ENCODE results near the gene EPG5. TPM values are rescaled to one million over a fixed set of nuclear protein-coding genes. Genes with fewer than 3 reads are reported as not detected.
A peak's percentile ranks its signal among the peaks of the same experiment; 100 is the strongest.

EPG5 gene
- polyA plus RNA-seq, 1 of the 3 experiments (the other 2 are of a cell fraction): 13.6 TPM

GRCh38 chr18:45802814-45803492 is 164.2 kb downstream of the EPG5 start (continued):
- TF ChIP-seq SMC3 (IDR thresholded peaks at IDR 0.05; ENCODE audit: low read depth, low read length) (no peak), NFIC (IDR thresholded peaks at IDR 0.05; ENCODE audit: borderline replicate concordance) (peak; percentile 92), JUND (IDR thresholded peaks at IDR 0.05) (peak; percentile 91), GABPA (IDR thresholded peaks at IDR 0.05; ENCODE audit: low read depth) (peak; percentile 40; the same call in 1 of the 2 replicates), MEF2A (IDR thresholded peaks at IDR 0.05; ENCODE audit: borderline replicate concordance, low read depth) (peak; percentile 60; the same call in 1 of the 2 replicates), FOXM1 (IDR thresholded peaks at IDR 0.05; ENCODE audit: low read depth) (peak; percentile 72), PBX3 (IDR thresholded peaks at IDR 0.05) (peak; percentile 67; the same call in 1 of the 2 replicates), IRF3 (IDR thresholded peaks at IDR 0.05; ENCODE audit: low read depth, low read length) (no peak), MXI1 (IDR thresholded peaks at IDR 0.05; ENCODE audit: low read depth, low read length) (no peak), TEAD4 (IDR thresholded peaks at IDR 0.05; ENCODE audit: borderline replicate concordance, insufficient read depth) (peak; percentile 27; the same call in 1 of the 2 replicates)

- Histone ChIP-seq H3K9ac (peak overlapping the region; percentile 65), H3K9me2 (no peaks in the 10 kb centered on the region), H3K4me2 (peak overlapping the region; percentile 28; the same call in 1 of the 2 replicates), H3K9me3 (peaks cover 16% of the 10 kb centered on the region; the same call in 1 of the 2 replicates), H3F3A (replicated peaks; ENCODE audit: insufficient read depth) (peaks cover 32% of the 10 kb centered on the region), H4K20me1 (ENCODE audit: insufficient read depth) (no peaks in the 10 kb centered on the region), H3K27ac (ENCODE audit: low read depth in 2 of 2, low read length in 1 of 2) (peak overlapping the region in 1 of 2 experiments; percentile 100; a peak in 2 of 4 replicates), H3K4me3 (ENCODE audit: low read depth in 2 of 2, low read length in 1 of 2) (no peak overlapping the region), H3K27me3 (ENCODE audit: insufficient read depth) (no peaks in the 10 kb centered on the region), H3K79me2 (ENCODE audit: insufficient read depth) (no peaks in the 10 kb centered on the region), H2AFZ (ENCODE audit: low read depth) (peak overlapping the region; percentile 17; the same call in 1 of the 2 replicates), H3K36me3 (replicated peaks in 1 of 2; ENCODE audit: control insufficient read depth in 1 of 2, insufficient read depth in 2 of 2, low read length in 1 of 2) (peaks cover 0 to 17% of the 10 kb centered on the region in 2 experiments), H3K4me1 (ENCODE audit: control insufficient read depth in 1 of 2, insufficient read depth in 2 of 2, low read depth in 1 of 2, low read length in 1 of 2) (peaks cover 0 to 24% of the 10 kb centered on the region in 2 experiments; a peak in 2 of 4 replicates)
- POLR2A ChIA-PET: no interaction called here
- WGBS (ENCODE audit: low lambda C conversion rate): no CpG with 5 or more reads among the region's 1 CpG
- no peak for DNase-seq
- CTCF ChIA-PET: interaction anchor here (0.7 to 1.3 kb wide), 2 partner anchors 79 to 1569 kb away, joined by 3 read pairs; no protein-coding TSS in a partner anchor
- no peak for TF ChIP-seq POLR2AphosphoS5 (IDR thresholded peaks at IDR 0.05; ENCODE audit: low read depth, low read length)
- TF ChIP-seq CTCF (IDR thresholded peaks at IDR 0.05): no peak
- no peak for TF ChIP-seq GABPA (IDR thresholded peaks at IDR 0.05; ENCODE audit: low read depth)
- TF ChIP-seq EZH2phosphoT487 (IDR thresholded peaks at IDR 0.05; ENCODE audit: borderline replicate concordance, low read depth): no peak
- no peak for TF ChIP-seq PBX3 (IDR thresholded peaks at IDR 0.05)
- no peak for TF ChIP-seq MEF2A (IDR thresholded peaks at IDR 0.05; ENCODE audit: borderline replicate concordance, low read depth)
- TF ChIP-seq RCOR1 (IDR thresholded peaks at IDR 0.05; ENCODE audit: low read length): no peak
- TF ChIP-seq ELF1 (IDR thresholded peaks at IDR 0.05): no peak
- TF ChIP-seq USF1 (IDR thresholded peaks at IDR 0.05; ENCODE audit: borderline replicate concordance, low read depth): no peak
- TF ChIP-seq FOXJ3 (CRISPR knock-in tag; IDR thresholded peaks at IDR 0.05): no peak
- no peak for TF ChIP-seq NRF1 (IDR thresholded peaks at IDR 0.05; ENCODE audit: low read depth, low read length)
- TF ChIP-seq TCF12 (IDR thresholded peaks at IDR 0.05): no peak
- TF ChIP-seq USF2 (IDR thresholded peaks at IDR 0.05; ENCODE audit: borderline replicate concordance, low read depth, low read length): no peak
- no peak for TF ChIP-seq TEAD4 (IDR thresholded peaks at IDR 0.05; ENCODE audit: borderline replicate concordance, insufficient read depth)
- TF ChIP-seq FOSL2 (IDR thresholded peaks at IDR 0.05; ENCODE audit: borderline replicate concordance, low read depth): no peak
- no peak for TF ChIP-seq YY1 (IDR thresholded peaks at IDR 0.05; ENCODE audit: low read depth)
Observed at GRCh38 chr18:45801416-45802004, 165.6 kb downstream of the EPG5 start.

Measured in SK-N-SH (cell line).